GM18907 (cell line): ENCODE results near the gene TRIM47.
"Not testable (repeated sequence)": the region's sequence is repeated elsewhere in the genome, so short reads cannot be mapped to it uniquely, and the experiment has no call there.

Source experiments
- ATAC-seq: cut with Tn5 transposase; IDR thresholded peaks from one replicate; pipeline ENCODE4 v1.9.1; 2021; ENCODE audit warnings: mild to moderate bottlenecking, moderate library complexity; ENCODE audit not compliant: unreplicated experiment

TRIM47 gene

DNA sequence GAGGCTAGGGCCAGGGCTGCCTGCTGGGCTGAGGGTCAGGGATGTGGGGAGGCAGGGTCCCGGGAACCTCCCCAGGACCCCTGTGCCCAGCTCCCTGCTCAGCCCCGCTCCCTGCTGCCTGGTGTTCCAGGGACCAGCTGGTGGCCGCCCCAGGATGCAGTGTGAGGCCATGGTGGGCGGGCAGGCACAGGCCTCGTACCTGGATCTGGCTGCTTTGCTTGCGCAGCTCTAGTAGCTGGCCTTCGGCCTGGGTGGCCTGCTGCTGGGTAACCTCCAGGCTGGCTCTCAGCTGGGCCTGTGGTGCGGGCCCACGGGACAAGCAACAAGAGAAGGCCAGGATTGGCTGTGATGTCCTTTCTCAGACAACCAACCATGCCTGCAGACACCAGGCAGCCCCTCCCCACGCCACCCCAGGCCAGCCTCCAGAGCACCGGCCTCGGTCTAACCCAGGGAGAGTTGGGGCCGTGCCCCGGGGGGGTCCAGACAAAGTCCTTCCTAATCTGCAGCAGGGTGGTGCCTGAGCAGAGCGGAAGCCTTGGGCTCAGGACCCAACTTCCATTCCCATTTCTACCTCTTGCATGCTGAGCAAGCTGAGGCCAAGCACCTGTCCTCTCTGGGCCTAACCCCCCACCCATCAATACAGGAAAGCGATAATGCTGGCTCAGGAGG is 14.3 kb upstream of the TRIM47 start:
- no peak for ATAC-seq

DNA sequence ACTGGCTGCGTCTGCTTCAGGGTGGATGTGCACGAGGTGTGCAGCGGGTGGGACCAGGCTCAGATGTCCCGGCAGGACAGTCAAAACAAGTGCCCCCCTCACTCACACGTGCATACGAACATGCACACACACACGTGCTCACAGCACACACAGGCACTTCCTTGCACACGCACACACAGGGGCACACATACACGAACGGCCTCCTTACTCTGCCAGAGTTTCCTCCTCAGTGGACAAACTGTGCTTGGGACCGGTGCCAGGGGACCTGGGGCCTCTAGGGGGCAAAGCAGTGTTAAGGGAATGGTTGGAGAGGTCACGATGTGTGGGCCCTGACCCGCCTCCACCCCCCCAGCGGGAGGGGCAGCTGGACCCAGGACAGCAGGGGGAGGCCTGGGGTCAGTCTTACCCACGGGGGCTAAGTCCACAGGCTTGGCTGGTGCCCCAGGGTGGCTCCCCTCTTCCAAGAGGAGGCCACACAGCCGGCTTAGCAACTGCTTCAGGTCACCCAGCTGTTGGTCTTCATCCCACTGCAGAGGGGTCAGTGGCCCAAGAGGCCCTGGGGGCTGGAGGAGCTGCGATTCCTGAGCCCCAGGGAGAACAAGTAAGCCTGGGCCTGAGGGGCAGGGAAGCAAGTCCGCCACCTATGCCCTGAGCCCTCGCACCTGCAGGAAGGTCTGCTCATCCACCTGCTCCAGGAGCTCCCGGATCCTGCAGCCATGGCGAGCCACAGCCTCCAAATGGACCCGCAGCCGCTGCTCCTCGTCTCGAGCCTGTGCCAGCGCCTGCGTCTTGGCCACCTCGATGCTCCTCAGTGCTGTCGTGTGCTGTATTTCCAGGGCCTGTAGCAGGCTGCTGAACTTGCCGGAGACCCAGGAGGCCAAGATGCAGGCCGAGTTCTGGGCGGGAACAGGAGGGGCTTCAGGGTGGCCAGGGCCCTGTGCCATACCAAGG is 13.5 kb upstream of the TRIM47 start:
- no peak for ATAC-seq

DNA sequence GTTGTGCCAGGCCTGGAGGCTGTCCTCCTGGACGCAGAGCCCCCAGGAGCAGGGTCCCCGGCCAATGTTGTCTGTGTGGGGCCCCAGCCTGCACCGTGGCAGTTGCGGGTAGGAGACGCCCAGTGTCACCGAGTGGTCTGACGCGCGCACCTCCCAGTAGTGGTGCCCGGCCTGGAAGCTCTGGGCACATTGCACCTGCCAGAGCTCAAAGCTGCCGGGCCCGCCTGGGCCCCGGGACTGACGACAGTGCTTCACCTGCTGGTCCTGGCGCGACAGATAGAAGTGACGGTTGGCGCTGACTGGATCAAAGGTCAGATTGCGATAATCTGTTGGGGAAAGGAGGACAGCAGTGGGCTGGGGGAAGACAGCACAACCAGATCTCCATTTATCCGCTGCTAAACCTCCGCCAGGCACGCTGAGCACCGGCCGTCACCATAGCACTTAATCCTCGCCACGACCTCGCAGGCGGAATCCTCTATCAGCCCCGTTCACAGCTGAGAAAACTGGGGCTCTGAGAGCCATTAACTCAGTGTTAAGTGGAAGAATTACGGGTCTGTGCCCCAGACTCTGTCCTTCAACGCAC is 12.7 kb upstream of the TRIM47 start:
- no peak for ATAC-seq

DNA sequence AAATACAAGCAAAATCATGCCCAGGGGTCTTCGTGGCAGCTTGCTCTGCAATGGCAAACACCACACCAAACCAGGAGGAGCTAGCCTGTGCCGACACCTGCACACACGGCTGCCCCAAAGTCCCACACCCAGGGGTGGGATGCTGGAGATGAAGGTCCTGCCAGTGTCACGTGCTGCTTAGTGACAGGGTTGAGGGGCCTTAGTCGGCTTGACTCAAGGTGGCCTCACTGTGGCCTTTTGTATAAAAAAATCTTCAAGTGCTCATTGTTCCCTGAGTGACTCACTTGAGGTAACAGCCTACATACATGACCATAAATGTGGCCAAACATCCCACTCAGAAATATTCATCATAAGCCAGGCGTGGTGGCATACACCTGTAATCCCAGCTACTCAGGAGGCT is 11.1 kb upstream of the TRIM47 start:
- no peak for ATAC-seq

DNA sequence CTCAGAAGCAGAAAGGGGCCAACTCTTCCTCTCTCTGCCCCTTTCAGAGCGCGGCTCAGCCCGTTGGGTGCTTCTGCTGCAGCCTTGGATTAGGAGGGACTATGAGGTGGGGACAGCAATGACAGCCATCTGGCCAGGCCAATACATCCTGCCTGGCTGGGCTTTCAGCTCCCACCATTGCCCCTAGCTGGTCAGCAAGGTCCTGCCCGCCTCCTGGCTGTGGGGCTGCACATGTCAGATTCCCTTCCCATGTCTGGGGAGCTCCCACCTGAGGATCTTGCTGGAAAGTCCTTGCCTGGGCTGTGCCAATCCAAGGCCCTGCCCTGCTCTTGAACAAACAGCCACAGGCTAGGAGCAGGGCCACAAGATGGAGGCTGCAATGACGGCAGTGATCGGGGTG is 10.1 kb upstream of the TRIM47 start:
- ATAC-seq, result no peak

DNA sequence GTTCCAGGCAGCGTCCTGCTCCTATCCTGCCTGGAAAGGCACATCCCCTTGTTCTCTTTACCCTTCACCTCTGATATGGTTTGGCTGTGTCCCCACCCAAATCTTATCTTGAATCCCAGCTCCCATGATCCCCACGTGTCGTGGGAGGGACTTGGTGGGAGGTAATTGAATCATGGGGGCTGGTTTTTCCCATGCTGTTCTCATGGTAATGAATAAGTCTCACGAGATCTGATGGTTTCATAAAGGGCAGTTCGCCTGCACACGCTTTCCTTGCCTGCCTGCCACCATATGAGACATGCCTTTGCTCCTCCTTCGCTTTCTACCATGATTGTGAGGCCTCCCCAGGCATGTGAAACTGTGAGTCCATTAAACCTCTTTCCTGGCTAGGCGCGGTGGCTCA is 7.5 kb upstream of the TRIM47 start:
- not testable (repeated sequence) for ATAC-seq

DNA sequence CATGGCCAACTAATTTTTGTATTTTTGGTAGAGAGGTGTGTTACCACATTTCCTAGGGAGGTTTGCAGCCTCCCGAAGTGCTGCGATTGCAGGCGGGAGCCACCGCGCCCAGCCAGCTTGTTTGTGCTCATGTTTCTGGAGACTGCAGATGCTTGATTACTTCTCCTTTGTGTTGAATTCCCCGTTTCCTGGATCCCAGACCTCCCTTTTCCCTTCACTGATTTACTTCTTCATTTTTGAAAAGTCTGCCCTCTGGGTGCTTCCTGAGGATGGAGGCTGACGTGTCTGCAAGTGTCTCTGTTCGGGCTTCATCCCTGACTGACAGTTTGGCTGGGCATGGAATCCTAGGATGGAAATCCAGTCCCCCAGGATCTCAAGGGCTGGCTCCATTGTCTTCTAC is 7.0 kb upstream of the TRIM47 start:
- ATAC-seq, result no peak

DNA sequence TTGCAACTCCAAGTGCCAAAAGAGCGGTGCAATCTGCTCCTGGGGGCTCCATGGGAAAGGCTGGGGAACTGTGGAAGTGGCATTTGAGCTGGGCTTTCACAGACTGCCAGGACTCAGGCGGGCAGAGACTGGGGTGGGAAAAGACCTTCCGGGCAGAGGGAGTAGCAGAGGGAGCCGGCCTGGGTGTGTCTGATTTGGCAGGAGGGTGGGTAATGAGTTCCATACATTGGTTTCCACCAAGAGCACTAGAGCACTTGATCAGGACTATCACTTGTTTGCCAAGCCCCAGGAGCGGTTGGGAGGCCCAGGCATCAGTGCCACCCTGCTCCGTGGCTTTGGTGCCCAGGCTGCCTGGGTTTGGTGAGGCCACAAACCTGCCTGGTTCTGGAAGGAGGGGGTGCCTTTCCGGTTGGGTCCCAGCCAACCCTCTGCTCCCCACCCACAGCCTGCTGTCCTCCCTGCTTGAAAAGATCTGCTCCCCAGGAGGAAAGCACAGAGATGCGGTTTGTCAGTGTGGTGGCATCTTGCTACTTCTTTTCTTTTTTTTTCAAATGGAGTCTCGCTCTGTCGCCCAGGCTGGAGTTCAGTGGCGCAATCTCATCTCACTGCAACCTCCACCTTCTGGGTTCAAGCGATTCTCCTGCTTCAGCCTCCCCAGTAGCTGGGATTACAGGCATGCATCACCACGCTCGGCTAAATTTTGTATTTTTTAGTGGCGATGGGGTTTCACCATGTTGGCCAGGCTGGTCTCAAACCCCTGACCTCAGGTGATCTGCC is 3.5 kb upstream of the TRIM47 start:
- ATAC-seq, result no peak

DNA sequence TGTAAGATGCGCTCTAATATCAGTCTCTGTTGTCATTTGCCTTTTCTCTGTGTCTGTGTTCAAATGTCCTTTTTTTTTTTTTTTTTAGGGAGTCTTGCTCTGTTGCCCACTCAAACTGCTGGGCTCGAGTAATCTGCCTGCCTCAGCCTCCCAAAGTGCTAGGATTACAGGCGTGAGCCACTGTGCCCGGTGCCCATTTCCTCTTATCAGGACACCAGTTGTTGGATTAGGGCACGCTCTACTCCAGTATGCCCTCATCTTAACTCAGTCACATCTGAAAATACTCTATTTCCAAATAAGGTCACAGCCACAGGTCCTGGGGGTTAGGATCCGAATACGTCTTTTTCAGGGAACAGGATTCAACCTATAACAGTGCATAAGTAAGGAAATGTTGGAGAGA is 1.9 kb upstream of the TRIM47 start:
- no peak for ATAC-seq

DNA sequence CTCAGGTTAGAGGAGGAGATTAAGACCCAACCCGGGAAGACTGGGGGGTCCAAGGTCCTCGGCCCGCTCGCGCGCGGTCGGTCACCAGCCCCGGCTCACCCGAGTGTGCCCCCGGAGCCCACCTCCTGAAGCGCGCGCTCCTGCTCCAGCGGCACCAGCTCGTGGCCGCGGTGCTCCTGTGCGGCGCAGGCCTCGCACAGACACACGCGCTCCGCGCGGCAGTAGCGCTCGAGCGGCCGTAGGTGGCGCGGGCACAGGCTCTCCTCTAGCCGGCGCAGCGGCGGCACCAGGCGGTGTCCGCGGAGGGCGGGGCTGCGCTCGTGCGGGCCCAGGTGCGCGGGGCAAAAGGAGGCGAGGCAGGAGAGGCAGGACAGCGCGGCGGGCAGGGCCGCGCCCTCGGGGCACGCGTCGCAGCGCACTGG is 618 bp downstream of the TRIM47 start:
- no peak for ATAC-seq

DNA sequence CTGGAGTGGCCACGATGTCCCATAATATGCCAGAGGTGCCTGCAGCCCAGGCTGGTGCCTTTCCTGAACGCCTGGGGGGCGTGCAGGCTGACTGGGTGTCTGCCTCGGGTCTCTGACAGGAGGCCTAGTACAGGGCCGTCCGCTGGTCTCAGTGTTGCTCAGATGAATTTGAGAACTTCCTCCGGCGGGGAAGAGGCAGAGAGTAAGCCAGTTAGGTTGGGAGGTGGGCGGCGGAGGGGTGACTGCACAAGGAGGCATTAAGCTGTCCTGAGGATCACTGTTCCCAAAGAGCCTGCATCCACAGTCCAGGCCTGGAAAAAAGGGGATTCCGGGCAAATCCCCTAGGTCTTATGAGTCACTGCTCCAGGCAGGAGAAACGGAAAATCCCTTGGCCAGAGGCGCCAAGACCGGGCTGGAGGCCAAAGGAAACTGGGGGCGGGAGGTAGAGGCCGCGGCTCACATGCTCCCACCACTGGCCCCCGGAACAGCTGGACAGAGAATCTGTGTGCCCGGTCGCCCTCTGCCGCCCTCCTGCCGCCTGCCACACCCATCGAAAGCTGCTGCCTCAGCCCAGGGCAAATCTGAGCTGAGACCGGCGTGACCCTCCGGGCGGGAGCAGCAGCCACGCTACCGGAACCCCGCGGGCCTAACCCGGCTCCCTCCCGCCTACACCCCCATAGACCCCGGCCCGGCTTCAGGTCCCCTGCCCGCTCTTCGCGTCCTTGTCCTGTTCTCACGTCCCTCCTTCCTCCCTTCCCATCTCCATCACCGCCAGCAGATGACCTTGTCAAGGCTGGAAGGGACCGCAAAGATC is 1.2 kb downstream of the TRIM47 start:
- ATAC-seq, result no peak

DNA sequence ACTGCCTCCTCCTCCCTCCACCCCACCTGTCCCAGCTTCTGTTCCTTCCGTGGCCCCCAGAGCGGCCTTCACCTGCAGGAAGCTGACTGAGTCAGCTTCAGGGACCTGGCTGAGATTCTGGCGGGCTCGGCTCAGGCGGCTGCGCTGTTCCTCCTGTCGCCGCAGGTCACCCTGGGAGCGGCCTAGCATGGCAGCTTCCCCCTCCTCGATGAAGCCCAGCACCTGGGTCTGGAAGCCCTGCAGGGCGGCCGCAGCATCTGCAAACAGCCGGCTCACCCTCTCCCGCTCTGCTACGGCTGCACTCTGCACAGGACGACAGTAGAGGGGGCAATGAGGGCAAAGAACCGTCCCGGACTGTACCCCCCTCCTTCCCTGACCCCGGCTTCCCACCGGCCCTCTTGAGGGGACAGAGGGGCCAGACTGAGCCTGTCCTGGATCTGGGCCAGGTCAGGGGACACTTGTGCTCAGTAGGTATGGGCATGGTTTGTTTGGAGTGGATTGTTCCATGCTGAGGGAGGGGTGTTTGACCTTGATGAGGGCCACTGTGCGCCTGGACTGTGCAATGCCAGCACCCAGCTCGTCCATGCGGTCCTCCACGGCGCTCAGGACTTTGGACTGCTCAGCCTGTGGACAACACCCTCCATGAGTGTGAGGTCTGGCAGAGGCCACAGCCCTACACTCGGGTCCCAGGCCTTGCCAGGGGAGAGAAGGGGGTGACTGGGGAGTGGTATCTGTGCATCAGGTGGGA is 2.0 kb downstream of the TRIM47 start:
- ATAC-seq, result no peak

DNA sequence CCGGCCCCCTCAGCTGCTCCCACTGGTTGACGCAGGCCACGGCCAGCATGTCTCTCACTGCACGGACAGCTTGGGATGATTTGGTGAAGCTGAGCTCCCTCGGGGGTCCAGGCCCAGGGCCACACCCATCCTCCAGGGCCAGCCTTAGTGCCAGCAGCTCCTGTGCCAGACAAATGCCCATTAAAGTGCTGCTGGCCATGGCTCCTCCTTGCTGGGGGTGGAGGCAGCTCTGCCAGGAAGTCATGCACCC is 2.5 kb downstream of the TRIM47 start:
- ATAC-seq, result no peak

DNA sequence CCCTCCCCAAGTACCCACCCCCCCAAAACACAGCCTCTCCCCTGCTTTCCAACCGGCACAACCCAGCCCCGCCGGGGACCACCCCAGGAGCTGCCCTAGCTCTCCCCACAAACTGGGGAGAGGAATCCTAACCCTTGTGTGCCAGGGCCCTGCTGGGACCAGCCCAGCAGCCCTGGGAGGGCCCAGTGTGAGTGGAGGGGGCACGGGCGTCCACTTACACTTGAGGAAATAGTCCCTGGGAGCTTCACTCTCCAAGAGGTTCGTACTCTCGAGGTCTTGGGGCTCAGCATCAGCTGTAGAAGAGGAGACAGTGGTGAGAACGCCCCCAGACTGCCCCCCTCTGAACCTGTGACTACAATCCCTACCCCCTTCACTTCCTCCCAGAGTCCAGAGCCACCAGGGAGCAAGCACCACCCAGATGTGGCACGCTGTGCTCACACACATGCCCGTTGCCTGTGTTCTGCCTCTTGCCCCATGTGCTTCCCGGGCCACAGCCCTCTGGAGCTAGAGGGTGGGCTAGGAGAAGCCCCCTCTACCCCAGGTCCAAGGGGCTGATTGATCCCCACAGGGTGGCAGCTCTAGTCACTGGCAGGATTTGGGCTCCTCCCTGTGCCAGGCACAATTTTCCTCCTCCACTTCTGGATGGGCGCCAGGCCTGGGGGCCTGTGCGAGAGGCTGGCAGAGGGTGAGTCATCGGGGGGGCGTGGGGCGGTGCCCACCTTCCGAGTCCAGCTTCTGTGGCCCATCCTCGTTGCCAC is 3.0 kb downstream of the TRIM47 start:
- no peak for ATAC-seq

DNA sequence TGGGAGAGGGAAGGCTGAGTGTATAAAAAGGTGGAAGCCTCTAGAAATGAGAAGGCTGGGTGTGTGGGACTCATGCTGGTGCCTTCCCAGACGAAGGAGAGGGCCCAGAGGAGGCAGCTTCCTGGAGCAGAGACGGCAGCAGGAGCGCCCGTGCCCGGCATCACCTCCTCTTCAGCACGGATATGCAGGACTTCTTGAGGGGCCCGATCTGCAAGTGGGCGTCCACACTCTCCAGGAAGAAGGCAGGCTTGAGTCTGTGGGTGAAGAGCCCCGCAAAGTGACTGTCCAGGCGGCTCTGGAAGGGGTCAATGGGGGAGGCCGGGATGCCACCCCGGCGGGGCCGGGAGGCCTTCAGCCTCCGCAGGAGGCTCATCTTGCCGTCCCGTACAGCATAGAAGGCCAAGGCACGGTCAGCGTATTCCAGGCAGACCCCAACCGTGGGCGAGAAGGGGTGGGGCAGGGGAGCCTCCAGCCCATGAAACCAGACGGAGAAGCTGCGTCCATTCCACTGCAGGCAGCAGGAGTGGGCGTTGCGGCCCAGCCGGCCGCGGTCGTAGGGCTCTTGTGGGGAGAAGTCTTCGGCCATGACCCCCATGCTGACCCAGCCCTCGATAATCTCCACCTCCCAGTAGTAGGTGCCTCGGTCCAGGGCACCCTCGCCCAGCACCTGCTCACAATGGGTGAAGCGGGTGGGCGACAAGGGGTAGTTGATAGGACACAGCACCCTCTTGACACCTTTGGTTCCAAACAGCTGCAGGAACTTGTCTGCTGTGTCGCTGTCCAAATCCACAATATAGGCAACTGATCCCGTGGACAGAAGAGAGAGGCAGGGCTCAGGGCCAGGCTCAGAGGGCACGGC is 3.8 kb downstream of the TRIM47 start:
- ATAC-seq, result no peak

DNA sequence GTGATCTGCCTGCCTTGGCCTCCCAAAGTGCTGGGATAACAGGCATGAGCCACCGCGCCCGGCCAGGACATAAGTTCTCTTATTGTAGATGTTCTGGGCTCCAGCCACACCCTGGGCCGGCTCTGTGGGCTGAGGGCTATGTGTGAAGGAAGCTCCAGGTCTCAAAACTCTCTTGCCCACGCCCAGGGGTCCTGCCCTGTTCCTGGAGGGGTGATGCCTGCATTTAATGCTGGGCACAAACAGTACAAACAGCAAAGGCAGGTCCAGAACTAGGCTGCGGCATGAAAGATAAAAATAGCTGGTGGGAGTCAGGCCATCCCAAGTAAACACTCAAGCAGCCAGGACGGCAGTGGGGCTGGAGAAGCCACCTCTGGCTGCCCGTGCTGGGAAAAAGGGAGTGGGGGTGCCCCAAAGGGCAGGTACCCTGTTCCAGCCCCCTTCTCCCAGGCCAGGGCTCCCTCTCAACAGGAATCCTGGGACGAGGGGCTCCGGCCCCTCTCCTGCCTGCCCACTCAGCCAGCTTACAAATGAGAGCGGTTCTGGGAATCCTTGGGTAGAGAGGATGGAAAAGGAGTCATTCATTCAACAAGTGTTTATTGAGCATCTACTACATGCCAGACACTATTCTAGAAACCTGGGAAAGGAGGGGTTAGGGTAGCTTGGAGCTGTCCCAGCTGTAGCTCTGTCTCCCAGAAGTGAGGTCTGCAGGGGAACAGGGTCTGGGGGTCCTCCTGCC is 4.6 kb downstream of the TRIM47 start:
- no peak for ATAC-seq
